ENCODE results near the gene HDAC3.

The HDAC3 gene

GRCh38 chr5:141598391-141599345 is 38.0 kb downstream of the HDAC3 start:
- DNase-seq: no peak

GRCh38 chr5:141597814-141598213 is 38.8 kb downstream of the HDAC3 start:
- no peak for DNase-seq

- DNase-seq: no peak
Observed at GRCh38 chr5:141597394-141597793, 39.3 kb downstream of the HDAC3 start.

GRCh38 chr5:141596867-141597266 is 39.8 kb downstream of the HDAC3 start:
- DNase-seq: no peak

- no peak for DNase-seq
Observed at GRCh38 chr5:141590127-141590526, 46.5 kb downstream of the HDAC3 start.

- no peak for DNase-seq
Observed at GRCh38 chr5:141586246-141586645, 50.4 kb downstream of the HDAC3 start.

GRCh38 chr5:141585594-141585993 is 51.1 kb downstream of the HDAC3 start:
- DNase-seq: no peak

GRCh38 chr5:141574122-141574510 is 62.5 kb downstream of the HDAC3 start:
- no peak for DNase-seq

GRCh38 chr5:141573489-141574121 is 63.0 kb downstream of the HDAC3 start:
- DNase-seq: no peak

All from NCI-H1417 treated with DMSO at 0.1 percent for 48 hours (cell line).